Measurements from ENCODE around the gene MED13. TPM values are rescaled to one million over a fixed set of nuclear protein-coding genes. Genes with fewer than 3 reads are reported as not detected.

Gene MED13
- total RNA-seq, 2 experiments from 2014 or later, result 36.2 to 36.4 TPM

- ATAC-seq (no peak), DNase-seq (no peak)
- peaks cover 14% of the 10 kb centered on the region for H3K4me1 Mint-ChIP-seq (ENCODE audit: low read depth)
- POLR2A ChIA-PET, result no interaction called here
- intact Hi-C loops (cut with micrococcal nuclease), result no loop called here
- no peak overlapping the region for H3K4me3 Mint-ChIP-seq
- CTCF ChIA-PET, result interaction anchor here (1.7 kb wide), 1 partner anchor 92 kb away, joined by 4 read pairs; no protein-coding TSS in a partner anchor
- H3K27me3 Mint-ChIP-seq, result no peaks in the 10 kb centered on the region
- no peaks in the 10 kb centered on the region for H3K9me3 Mint-ChIP-seq
- TF ChIP-seq CTCF (IDR thresholded peaks at IDR 0.05), result no peak
- peaks cover 19% of the 10 kb centered on the region for H3K36me3 Mint-ChIP-seq (ENCODE audit: low read depth)
- no peak overlapping the region for H3K27ac Mint-ChIP-seq
These were observed 91.0 kb downstream of the MED13 start for GRCh38 chr17:61974115-61974514.

GRCh38 chr17:61972311-61972710, 92.8 kb downstream of the MED13 start:
- no peak overlapping the region for H3K4me3 Mint-ChIP-seq
- DNase-seq, result no peak
- ChIA-PET CTCF (no interaction called here), POLR2A (interaction anchor here (0.6 kb wide), 1 partner anchor 15 kb away, joined by 3 read pairs; no protein-coding TSS in a partner anchor)
- H3K4me1 Mint-ChIP-seq (ENCODE audit: low read depth), result peaks cover 14% of the 10 kb centered on the region
- no peaks in the 10 kb centered on the region for H3K9me3 Mint-ChIP-seq
- H3K36me3 Mint-ChIP-seq (ENCODE audit: low read depth), result peaks cover 20% of the 10 kb centered on the region
- no peak overlapping the region for H3K27ac Mint-ChIP-seq
- intact Hi-C loops (cut with micrococcal nuclease), result no loop called here
- H3K27me3 Mint-ChIP-seq, result no peaks in the 10 kb centered on the region
- no peak for TF ChIP-seq CTCF (IDR thresholded peaks at IDR 0.05)
- no peak for ATAC-seq

GRCh38 chr17:61970030-61970429, 95.0 kb downstream of the MED13 start:
- no peak for DNase-seq
- TF ChIP-seq CTCF (IDR thresholded peaks at IDR 0.05), result no peak
- Mint-ChIP-seq H3K27me3 (no peaks in the 10 kb centered on the region), H3K36me3 (ENCODE audit: low read depth) (peaks cover 18% of the 10 kb centered on the region), H3K4me1 (ENCODE audit: low read depth) (peaks cover 6% of the 10 kb centered on the region), H3K27ac (no peak overlapping the region), H3K9me3 (no peaks in the 10 kb centered on the region), H3K4me3 (no peak overlapping the region)
- POLR2A ChIA-PET, result interaction anchor here (0.6 kb wide), 2 partner anchors 63 to 219 kb away, joined by 3 to 4 read pairs; no protein-coding TSS in a partner anchor
- intact Hi-C loops (cut with micrococcal nuclease), result no loop called here
- no peak for ATAC-seq
- CTCF ChIA-PET, result no interaction called here

GRCh38 chr17:61968757-61969156, 96.3 kb downstream of the MED13 start:
- no peak for DNase-seq
- Mint-ChIP-seq H3K36me3 (ENCODE audit: low read depth) (peaks cover 20% of the 10 kb centered on the region), H3K4me3 (no peak overlapping the region), H3K27me3 (no peaks in the 10 kb centered on the region), H3K9me3 (no peaks in the 10 kb centered on the region), H3K4me1 (ENCODE audit: low read depth) (peaks cover 4% of the 10 kb centered on the region), H3K27ac (no peak overlapping the region)
- intact Hi-C loops (cut with micrococcal nuclease), result no loop called here
- CTCF ChIA-PET, result no interaction called here
- ATAC-seq, result no peak
- POLR2A ChIA-PET, result interaction anchor here (0.9 kb wide), 1 partner anchor 21 kb away, joined by 3 read pairs; no protein-coding TSS in a partner anchor
- TF ChIP-seq CTCF (IDR thresholded peaks at IDR 0.05), result no peak

GRCh38 chr17:61967729-61968128, 97.3 kb downstream of the MED13 start:
- POLR2A ChIA-PET, result no interaction called here
- ATAC-seq, result no peak
- intact Hi-C loops (cut with micrococcal nuclease), result no loop called here
- Mint-ChIP-seq H3K36me3 (ENCODE audit: low read depth) (peaks cover 23% of the 10 kb centered on the region), H3K9me3 (no peaks in the 10 kb centered on the region), H3K4me1 (ENCODE audit: low read depth) (peaks cover 4% of the 10 kb centered on the region), H3K27me3 (no peaks in the 10 kb centered on the region), H3K4me3 (no peak overlapping the region), H3K27ac (peak overlapping the region; percentile 14)
- DNase-seq, result no peak
- no peak for TF ChIP-seq CTCF (IDR thresholded peaks at IDR 0.05)
- CTCF ChIA-PET, result no interaction called here
